ENCODE results near the gene PPP1R15A. TPM values are rescaled to one million over a fixed set of nuclear protein-coding genes. Genes with fewer than 3 reads are reported as not detected.
"Not testable (repeated sequence)": the region's sequence is repeated elsewhere in the genome, so short reads cannot be mapped to it uniquely, and the experiment has no call there.

PPP1R15A gene
- total RNA-seq, 4 donors from 2014 or later, result 81.0 to 171 (median 101) TPM

DNA sequence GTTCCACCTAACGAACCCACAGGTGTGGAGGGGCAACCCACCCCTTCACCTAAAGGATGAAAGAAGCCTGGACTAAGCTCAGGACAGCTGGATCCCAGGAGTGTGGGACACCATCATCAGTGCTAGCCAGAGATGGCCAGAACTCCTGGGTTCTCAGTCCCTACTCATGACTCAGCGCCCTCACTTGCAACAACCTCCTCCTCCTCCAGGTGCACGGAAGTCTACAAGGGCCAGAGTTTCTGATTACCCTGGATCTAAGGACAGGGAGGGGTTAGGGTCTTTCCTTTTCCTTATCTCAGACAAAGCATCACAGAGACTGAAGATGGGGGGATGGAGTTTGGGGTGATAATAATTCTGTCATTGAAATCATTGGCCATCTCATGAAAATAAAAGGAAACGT lies 18.3 kb downstream of the PPP1R15A start:
- Histone ChIP-seq H3K36me3 (no peaks in the 10 kb centered on the region), H3K27me3 (no peaks in the 10 kb centered on the region), H3K4me3 (no peak overlapping the region), H3K9me3 (no peaks in the 10 kb centered on the region), H3K4me1 (peaks cover 0 to 7% (median 1%) of the 10 kb centered on the region in 4 donors), H3K27ac (no peak overlapping the region)
- TF ChIP-seq, protein P1, sequence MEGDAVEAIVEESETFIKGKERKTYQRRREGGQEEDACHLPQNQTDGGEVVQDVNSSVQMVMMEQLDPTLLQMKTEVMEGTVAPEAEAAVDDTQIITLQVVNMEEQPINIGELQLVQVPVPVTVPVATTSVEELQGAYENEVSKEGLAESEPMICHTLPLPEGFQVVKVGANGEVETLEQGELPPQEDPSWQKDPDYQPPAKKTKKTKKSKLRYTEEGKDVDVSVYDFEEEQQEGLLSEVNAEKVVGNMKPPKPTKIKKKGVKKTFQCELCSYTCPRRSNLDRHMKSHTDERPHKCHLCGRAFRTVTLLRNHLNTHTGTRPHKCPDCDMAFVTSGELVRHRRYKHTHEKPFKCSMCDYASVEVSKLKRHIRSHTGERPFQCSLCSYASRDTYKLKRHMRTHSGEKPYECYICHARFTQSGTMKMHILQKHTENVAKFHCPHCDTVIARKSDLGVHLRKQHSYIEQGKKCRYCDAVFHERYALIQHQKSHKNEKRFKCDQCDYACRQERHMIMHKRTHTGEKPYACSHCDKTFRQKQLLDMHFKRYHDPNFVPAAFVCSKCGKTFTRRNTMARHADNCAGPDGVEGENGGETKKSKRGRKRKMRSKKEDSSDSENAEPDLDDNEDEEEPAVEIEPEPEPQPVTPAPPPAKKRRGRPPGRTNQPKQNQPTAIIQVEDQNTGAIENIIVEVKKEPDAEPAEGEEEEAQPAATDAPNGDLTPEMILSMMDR (IDR thresholded peaks at IDR 0.05), result no peak
- TF ChIP-seq POLR2A (IDR thresholded peaks at IDR 0.05), result no peak
- TF ChIP-seq EP300 (IDR thresholded peaks at IDR 0.05), result no peak
- WGBS, 2 donors, result 76 to 83% methylated on average over 4 of the region's 4 CpGs
- DNase-seq (ENCODE audit: low spot score in 2 of 2), result no peak

DNA sequence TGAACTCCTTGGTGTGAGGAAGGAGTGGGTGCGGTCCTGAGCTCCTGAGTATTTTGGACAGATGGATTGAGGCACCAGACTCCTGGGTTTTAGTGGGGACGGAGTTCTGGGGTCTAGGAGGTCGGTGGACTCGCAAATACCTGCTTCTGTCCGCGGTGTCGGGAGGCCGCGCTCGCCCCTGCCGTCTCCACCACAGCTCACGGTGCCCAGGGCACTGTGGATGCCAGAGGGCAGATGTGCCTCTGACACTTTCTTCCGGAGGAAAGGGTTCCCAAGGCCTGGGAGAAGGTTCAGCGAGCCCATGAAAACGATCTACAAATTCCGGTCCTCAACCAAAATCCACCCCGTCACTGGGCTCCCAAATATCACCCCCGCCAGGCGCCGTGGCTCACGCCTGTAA lies 23.0 kb downstream of the PPP1R15A start:
- no peak for TF ChIP-seq POLR2A (IDR thresholded peaks at IDR 0.05)
- TF ChIP-seq, protein P1 (IDR thresholded peaks at IDR 0.05), result no peak
- no peak for TF ChIP-seq EP300 (IDR thresholded peaks at IDR 0.05)
- H3K4me3 ChIP-seq, result no peak overlapping the region
- H3K27me3 ChIP-seq, result no peaks in the 10 kb centered on the region
- WGBS, 2 donors, result 78% methylated on average over 21 of the region's 21 CpGs
- no peak overlapping the region for H3K27ac ChIP-seq
- H3K36me3 ChIP-seq, result no peaks in the 10 kb centered on the region
- H3K4me1 ChIP-seq, result peaks cover 0 to 25% (median 7%) of the 10 kb centered on the region in 4 donors
- no peaks in the 10 kb centered on the region for H3K9me3 ChIP-seq
- no peak for DNase-seq (ENCODE audit: low spot score in 2 of 2)

DNA sequence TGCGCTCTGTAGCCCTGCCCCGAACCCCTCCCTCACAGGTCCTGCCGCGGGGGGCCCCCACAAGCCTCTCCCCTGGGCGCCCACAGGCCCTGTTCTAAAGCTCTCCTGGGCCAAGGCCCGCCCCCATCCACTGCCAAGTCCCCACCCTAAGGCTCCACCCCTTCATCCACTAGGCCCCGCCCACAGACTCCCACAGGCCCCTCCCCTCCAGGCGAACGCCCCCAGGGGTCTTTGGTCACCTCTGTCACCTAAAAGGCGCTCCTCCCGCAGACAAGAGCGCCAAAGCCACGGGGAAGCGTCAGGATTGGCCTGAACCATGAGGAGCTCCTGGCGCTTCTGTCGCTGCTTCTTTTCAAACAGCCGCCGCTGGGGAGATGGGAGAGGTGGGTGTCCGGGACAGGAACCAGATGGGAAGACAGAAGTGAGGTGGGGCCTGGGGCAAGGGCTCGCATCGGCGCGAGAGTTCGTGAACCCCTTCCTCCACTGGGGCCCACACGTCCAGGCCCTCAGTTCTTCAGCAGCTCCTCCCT lies 24.0 kb downstream of the PPP1R15A start:
- peak overlapping the region; percentile 51 to 88 (median 68) for H3K27ac ChIP-seq
- H3K9me3 ChIP-seq, result no peaks in the 10 kb centered on the region
- H3K4me3 ChIP-seq, result peak overlapping the region; percentile 20 to 52 (median 28)
- peak; percentile 49 to 71 for DNase-seq (ENCODE audit: low spot score in 2 of 2)
- TF ChIP-seq POLR2A (IDR thresholded peaks at IDR 0.05) (no peak), EP300 (IDR thresholded peaks at IDR 0.05) (peak in 1 of 2 donors; percentile 10)
- peaks cover 0 to 33% (median 9%) of the 10 kb centered on the region in 4 donors for H3K4me1 ChIP-seq
- H3K36me3 ChIP-seq, result no peaks in the 10 kb centered on the region
- 18 to 32% methylated on average over 24 to 25 of the region's 25 CpGs for whole genome bisulfite sequencing, 2 donors
- no peaks in the 10 kb centered on the region for H3K27me3 ChIP-seq

DNA sequence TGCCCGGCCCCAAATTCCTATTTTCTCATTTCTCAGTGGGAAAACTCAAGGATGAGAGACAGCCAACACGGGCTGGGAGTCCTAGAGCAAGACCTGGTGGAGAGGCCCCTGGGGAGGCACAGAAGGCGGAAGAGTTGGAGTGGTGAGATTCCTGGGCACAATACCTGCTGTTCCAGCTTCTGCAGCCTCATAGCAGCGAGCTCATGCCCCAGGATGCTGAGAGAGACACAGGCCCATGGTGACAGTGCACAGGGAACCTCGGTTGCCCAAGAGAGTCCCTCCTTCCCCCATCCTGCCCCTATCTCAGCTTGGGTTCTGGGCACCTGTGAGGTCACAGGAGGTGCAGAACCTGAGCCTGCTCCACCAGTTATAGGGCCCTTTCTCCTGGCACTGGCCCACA lies 25.0 kb downstream of the PPP1R15A start:
- Histone ChIP-seq H3K4me1 (peaks cover 0 to 42% (median 14%) of the 10 kb centered on the region in 4 donors), H3K27ac (peak overlapping the region in 1 of 4 donors; percentile 88), H3K36me3 (no peaks in the 10 kb centered on the region), H3K27me3 (no peaks in the 10 kb centered on the region), H3K4me3 (no peak overlapping the region), H3K9me3 (no peaks in the 10 kb centered on the region)
- TF ChIP-seq EP300 (IDR thresholded peaks at IDR 0.05), result no peak
- TF ChIP-seq, protein P1 (IDR thresholded peaks at IDR 0.05), result no peak
- no peak for TF ChIP-seq POLR2A (IDR thresholded peaks at IDR 0.05)
- no peak for DNase-seq (ENCODE audit: low spot score in 2 of 2)
- WGBS, 2 donors, result 59 to 70% methylated on average over 5 of the region's 5 CpGs

DNA sequence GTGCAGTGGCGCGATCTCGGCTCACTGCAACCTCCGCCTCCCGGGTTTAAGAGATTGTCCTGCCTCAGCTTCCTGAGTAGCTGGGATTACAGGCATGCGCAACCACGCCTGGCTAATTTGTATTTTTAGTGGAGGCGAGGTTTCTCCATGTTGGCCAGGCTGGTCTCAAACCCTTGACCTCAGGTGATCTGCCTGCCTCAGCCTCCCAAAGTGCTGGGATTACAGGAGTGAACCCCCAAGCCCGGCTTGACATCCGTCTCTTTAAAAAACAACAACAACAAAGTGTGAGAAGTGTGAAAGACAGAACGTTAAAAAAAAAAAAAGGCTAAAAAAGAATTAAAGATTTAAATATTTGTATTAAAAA lies 27.1 kb downstream of the PPP1R15A start:
- not testable (repeated sequence) for H3K36me3 ChIP-seq; DNase-seq (ENCODE audit: low spot score in 2 of 2); H3K9me3 ChIP-seq; H3K27me3 ChIP-seq
- peaks cover 0 to 53% (median 15%) of the 10 kb centered on the region in 4 donors for H3K4me1 ChIP-seq
- WGBS, 2 donors, result 80 to 88% methylated on average over 11 of the region's 11 CpGs
- peak overlapping the region; percentile 66 to 84 (median 77) for H3K4me3 ChIP-seq
- peak overlapping the region; percentile 90 to 97 (median 95) for H3K27ac ChIP-seq

DNA sequence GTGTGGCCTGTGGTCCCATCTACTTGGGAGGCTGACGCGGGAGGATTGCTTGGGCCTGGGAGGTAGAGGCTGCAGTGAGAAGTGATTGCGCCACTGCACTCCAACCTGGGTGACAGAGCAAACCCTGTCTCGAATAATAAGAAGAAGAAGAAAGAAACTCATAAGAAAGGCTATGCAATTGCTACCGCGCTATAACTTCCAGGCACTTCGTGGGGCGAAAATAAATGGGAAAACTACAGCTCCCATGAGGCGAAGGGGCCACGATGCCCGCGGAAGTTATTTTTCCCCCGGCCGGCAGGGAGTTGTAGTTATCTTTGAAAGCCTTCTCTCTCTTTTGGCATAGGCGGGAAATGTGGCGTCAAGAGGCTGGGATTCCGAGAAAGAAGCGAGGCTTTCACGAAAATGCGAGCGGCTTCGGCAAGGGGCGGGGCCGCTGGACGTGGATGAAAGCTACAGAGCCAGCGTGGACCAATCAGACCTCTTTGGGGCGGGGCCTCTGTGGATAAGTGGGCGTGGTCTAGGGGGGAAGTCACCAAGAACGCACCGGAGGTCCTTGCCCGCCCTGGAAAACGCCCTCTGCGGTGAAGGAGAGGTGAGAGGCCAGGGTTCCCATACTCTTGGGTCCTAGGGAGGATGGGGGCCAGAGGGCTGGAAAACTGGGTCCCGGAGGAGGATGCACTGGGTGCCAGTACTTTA lies 27.7 kb downstream of the PPP1R15A start, which contains the start of gene NUCB1:
Gene NUCB1, plus strand, starts transcription at position 532 of the 696 bp plus-strand sequence. CDS start 485 bp downstream, outside the sequence.
- peaks cover 0 to 11% (median 0%) of the 10 kb centered on the region in 3 donors for H3K36me3 ChIP-seq
- peak; percentile 99 to 100 for DNase-seq (ENCODE audit: low spot score in 2 of 2)
- H3K27me3 ChIP-seq, result no peaks in the 10 kb centered on the region
- TF ChIP-seq, protein P1 (IDR thresholded peaks at IDR 0.05), result peak; percentile 21 to 58 (median 36)
- peak; percentile 92 to 99 for TF ChIP-seq EP300 (IDR thresholded peaks at IDR 0.05)
- peak; percentile 52 to 83 for TF ChIP-seq POLR2A (IDR thresholded peaks at IDR 0.05)
- H3K4me3 ChIP-seq, result peak within 1 kb of the TSS; percentile 66 to 84 (median 77)
- H3K9me3 ChIP-seq, result no peaks in the 10 kb centered on the region
- H3K27ac ChIP-seq, result peak within 1 kb of the TSS; percentile 90 to 97 (median 95)
- peaks cover 0 to 52% (median 15%) of the 10 kb centered on the region in 4 donors for H3K4me1 ChIP-seq
- 8 to 9% methylated on average over 31 to 34 of the region's 34 CpGs for WGBS, 2 donors

Measured in tibial nerve (tissue), 4 donors.